Measurements from ENCODE around the gene KRT6B.
"Not testable (repeated sequence)": the region's sequence is repeated elsewhere in the genome, so short reads cannot be mapped to it uniquely, and the experiment has no call there.

Gene KRT6B

GRCh38 chr12:52452101-52452500, at the start of gene KRT6B:
KRT6B (minus strand) TSS chr12:52452146; CDS start chr12:52452078, 68 bp downstream.
- no peak for DNase-seq

- DNase-seq: no peak
Observed at GRCh38 chr12:52501490-52501889, 49.5 kb upstream of the KRT6B start.

- DNase-seq: not testable (repeated sequence)
Observed at GRCh38 chr12:52500574-52500973, 48.6 kb upstream of the KRT6B start.

GRCh38 chr12:52499806-52500560, 48.0 kb upstream of the KRT6B start:
- DNase-seq: no peak

GRCh38 chr12:52498946-52499345, 47.0 kb upstream of the KRT6B start:
- no peak for DNase-seq

- DNase-seq: no peak
Observed at GRCh38 chr12:52497975-52498374, 46.0 kb upstream of the KRT6B start.

- DNase-seq: peak; percentile 37
Observed at GRCh38 chr12:52496590-52497071, 44.7 kb upstream of the KRT6B start.

- no peak for DNase-seq
Observed at GRCh38 chr12:52496054-52496453, 44.1 kb upstream of the KRT6B start.

GRCh38 chr12:52495389-52495788, 43.4 kb upstream of the KRT6B start:
- DNase-seq: no peak

- DNase-seq: no peak
Observed at GRCh38 chr12:52494518-52494917, 42.6 kb upstream of the KRT6B start.

GRCh38 chr12:52494100-52494499, 42.2 kb upstream of the KRT6B start:
- no peak for DNase-seq

GRCh38 chr12:52493172-52493571, 41.2 kb upstream of the KRT6B start, which contains the start of gene KRT6A:
KRT6A (minus strand) TSS chr12:52493257; CDS start chr12:52493188, 69 bp downstream.
- DNase-seq: no peak

GRCh38 chr12:52492405-52492804, 40.5 kb upstream of the KRT6B start:
- DNase-seq: not testable (repeated sequence)

GRCh38 chr12:52491495-52491894, 39.5 kb upstream of the KRT6B start:
- DNase-seq: not testable (repeated sequence)

- DNase-seq: no peak
Observed at GRCh38 chr12:52488736-52489135, 36.8 kb upstream of the KRT6B start.

- not testable (repeated sequence) for DNase-seq
Observed at GRCh38 chr12:52487744-52488443, 35.9 kb upstream of the KRT6B start.

- no peak for DNase-seq
Observed at GRCh38 chr12:52487211-52487610, 35.3 kb upstream of the KRT6B start.

GRCh38 chr12:52486166-52487105, 34.5 kb upstream of the KRT6B start:
- DNase-seq: no peak

- DNase-seq: no peak
Observed at GRCh38 chr12:52480073-52480472, 28.1 kb upstream of the KRT6B start.

- no peak for DNase-seq
Observed at GRCh38 chr12:52477651-52478050, 25.7 kb upstream of the KRT6B start.

- DNase-seq: no peak
Observed at GRCh38 chr12:52474212-52474611, 22.3 kb upstream of the KRT6B start.

GRCh38 chr12:52473768-52474167, 21.8 kb upstream of the KRT6B start, which contains the start of gene KRT6C:
KRT6C (minus strand) TSS chr12:52473805; CDS start chr12:52473737, 68 bp downstream.
- DNase-seq: no peak

- DNase-seq: no peak
Observed at GRCh38 chr12:52469853-52470252, 17.9 kb upstream of the KRT6B start.
